Stomach (tissue), 9 donors: ENCODE measurements around the gene S1PR2. TPM values are rescaled to one million over a fixed set of nuclear protein-coding genes. Genes with fewer than 3 reads are reported as not detected.

Experiments used
- DNase-seq, 2 donors: peaks; one replicate each; pipeline versions ENCODE4 v3.0.0 to v3.0.0-alpha.2; 2013 to 2019
- H3K27ac ChIP-seq, 5 donors: fragments of 200-600 bp in 4 of 5; sonication (generic) in 4 of 5; one replicate each; pipeline ENCODE4 v1.5.1; 2013 to 2019; ENCODE audit warnings: mild to moderate bottlenecking in 1 of 5, moderate library complexity in 1 of 5
- H3K27me3 ChIP-seq, 3 donors: fragments of 200-600 bp; sonication (generic); one replicate each; pipeline ENCODE4 v1.5.1; 2017 to 2019; ENCODE audit warnings: mixed run types in 1 of 3
- H3K36me3 ChIP-seq, 4 donors: fragments of 200-600 bp; sonication (generic); 1 replicate in 3 of 4; 2 replicates in 1 of 4; pipeline ENCODE4 v1.5.1; 2016 to 2019
- H3K4me1 ChIP-seq, 4 donors: fragments of 200-600 bp; sonication (generic); one replicate each; pipeline ENCODE4 v1.5.1; 2016 to 2019
- H3K4me3 ChIP-seq, 4 donors: fragments of 200-600 bp; sonication (generic) in 3 of 4; one replicate each; pipeline ENCODE4 v1.5.1; 2016 to 2019; ENCODE audit warnings: mild to moderate bottlenecking in 1 of 4
- H3K9me3 ChIP-seq, 4 donors: fragments of 200-600 bp; sonication (generic); one replicate each; pipeline ENCODE4 v1.5.1; 2016 to 2019
- EP300 ChIP-seq: sonication (generic); formaldehyde crosslinking; IDR thresholded peaks from one replicate; pipeline ENCODE4 v1.6.1; 2017; ENCODE audit warnings: antibody characterized with exemption
- POLR2A ChIP-seq, 4 donors: fragments of 450-650 bp; IDR thresholded peaks; one replicate each; pipeline ENCODE4 v1.6.1; 2016; ENCODE audit warnings: antibody characterized with exemption in 4 of 4, control low read depth in 2 of 4, mild to moderate bottlenecking in 1 of 4, moderate library complexity in 1 of 4
- POLR2AphosphoS5 ChIP-seq, 3 donors: sonication (generic); formaldehyde crosslinking; IDR thresholded peaks; one replicate each; pipeline ENCODE4 v1.6.1; 2016; ENCODE audit warnings: antibody characterized with exemption in 3 of 3
- WGBS, 5 donors: extraction: QIAGEN DNeasy Blood & Tissue Kit in 3 of 5; methylation state at CpG; one replicate each; pipeline versions ENCODE4 v1.1.5 to v1.1.7; 2013 to 2018; 5-methylcytosine and 5-hydroxymethylcytosine counted together
- intact Hi-C: fragments of 100-400 bp; cut with DNase I; formaldehyde crosslinking; loops from one replicate; pipeline ENCODE4 v1.15.1; 2023; ENCODE audit warnings: low total_unique reads
- polyA plus RNA-seq, 3 donors: library from polyadenylated mRNA; stranded (reverse); fragments of 200-250 nt; gene quantifications; one replicate each; pipeline ENCODE4 v1.2.3, GENCODE V29; 2013
- total RNA-seq, 5 donors: library from RNA; depleted of rRNA; stranded (reverse); fragments of >200 nt; gene quantifications; one replicate each; pipeline versions ENCODE4 v1.1.0 to v1.2.3, GENCODE V29; 2014 to 2016
- TF ChIP-seq, protein P1 (sequence below), 7 experiments: fragments of 450-650 bp in 4 of 7; fragments of 200-600 bp in 3 of 7; sonication (generic) in 3 of 7; IDR thresholded peaks; one replicate each; pipeline ENCODE4 v1.5.1; 2016 to 2019; ENCODE audit warnings: antibody characterized with exemption in 7 of 7, control low read depth in 2 of 7, mild to moderate bottlenecking in 1 of 7
- donor health status: healthy with polysubstance abuse.
- donor health status: Bipolar disorder and iron deficiency.
- donor health status: healthy.

Gene S1PR2
- total and polyA plus RNA-seq, 8 donors, result 0.29 to 11.7 (median 2.7) TPM; not detected in 1

- intact Hi-C loops, result loop anchor here (10.0 kb wide), 1 partner anchor 142 kb away; the partner anchor contains the start of genes EIF3G and P2RY11
- Histone ChIP-seq H3K27me3 (no peaks in the 10 kb centered on the region), H3K27ac (no peak overlapping the region), H3K4me1 (peaks cover 16 to 52% (median 38%) of the 10 kb centered on the region in 4 donors), H3K4me3 (no peak overlapping the region), H3K36me3 (peaks cover 44 to 66% (median 56%) of the 10 kb centered on the region in 4 donors), H3K9me3 (no peaks in the 10 kb centered on the region)
- no peak for DNase-seq
- TF ChIP-seq POLR2AphosphoS5 (IDR thresholded peaks at IDR 0.05), result no peak
- TF ChIP-seq EP300, result no peak
- TF ChIP-seq, protein P1, sequence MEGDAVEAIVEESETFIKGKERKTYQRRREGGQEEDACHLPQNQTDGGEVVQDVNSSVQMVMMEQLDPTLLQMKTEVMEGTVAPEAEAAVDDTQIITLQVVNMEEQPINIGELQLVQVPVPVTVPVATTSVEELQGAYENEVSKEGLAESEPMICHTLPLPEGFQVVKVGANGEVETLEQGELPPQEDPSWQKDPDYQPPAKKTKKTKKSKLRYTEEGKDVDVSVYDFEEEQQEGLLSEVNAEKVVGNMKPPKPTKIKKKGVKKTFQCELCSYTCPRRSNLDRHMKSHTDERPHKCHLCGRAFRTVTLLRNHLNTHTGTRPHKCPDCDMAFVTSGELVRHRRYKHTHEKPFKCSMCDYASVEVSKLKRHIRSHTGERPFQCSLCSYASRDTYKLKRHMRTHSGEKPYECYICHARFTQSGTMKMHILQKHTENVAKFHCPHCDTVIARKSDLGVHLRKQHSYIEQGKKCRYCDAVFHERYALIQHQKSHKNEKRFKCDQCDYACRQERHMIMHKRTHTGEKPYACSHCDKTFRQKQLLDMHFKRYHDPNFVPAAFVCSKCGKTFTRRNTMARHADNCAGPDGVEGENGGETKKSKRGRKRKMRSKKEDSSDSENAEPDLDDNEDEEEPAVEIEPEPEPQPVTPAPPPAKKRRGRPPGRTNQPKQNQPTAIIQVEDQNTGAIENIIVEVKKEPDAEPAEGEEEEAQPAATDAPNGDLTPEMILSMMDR (IDR thresholded peaks at IDR 0.05), result no peak
- TF ChIP-seq POLR2A (IDR thresholded peaks at IDR 0.05), result no peak
- WGBS, 5 donors, result 80 to 88% (median 82%) methylated on average over 13 to 18 of the region's 18 CpGs
Observed at GRCh38 chr19:10256551-10256950, 25.4 kb upstream of the S1PR2 start.

- Histone ChIP-seq H3K4me3 (no peak overlapping the region), H3K36me3 (peaks cover 44 to 66% (median 56%) of the 10 kb centered on the region in 4 donors)
Observed at GRCh38 chr19:10255358-10255757, 24.2 kb upstream of the S1PR2 start.

DNA sequence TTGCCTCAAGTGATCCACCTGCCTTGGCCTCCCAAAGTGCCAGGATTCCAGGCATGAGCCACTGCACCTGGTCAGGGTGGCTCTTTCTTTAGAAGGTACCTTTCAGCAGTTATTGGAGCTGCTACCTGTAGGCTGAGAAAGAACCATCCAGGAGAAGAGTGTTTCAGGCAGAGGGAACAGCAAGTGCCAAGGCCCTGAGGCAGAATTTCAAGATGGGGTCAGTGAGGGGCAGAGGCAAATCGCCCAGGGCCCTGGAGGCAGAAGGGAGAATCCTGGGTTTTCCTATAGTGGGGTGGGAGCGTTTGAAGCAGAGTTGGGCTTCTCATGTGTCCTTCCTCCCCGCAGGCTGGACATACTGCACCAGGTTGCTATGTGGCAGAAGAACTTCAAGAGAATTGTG is 23.1 kb upstream of the S1PR2 start:
- no peaks in the 10 kb centered on the region for H3K9me3 ChIP-seq
- no peaks in the 10 kb centered on the region for H3K27me3 ChIP-seq
- WGBS, 5 donors, result 86 to 96% (median 94%) methylated on average over 3 of the region's 3 CpGs
- DNase-seq, result no peak
- peaks cover 9 to 45% (median 39%) of the 10 kb centered on the region in 4 donors for H3K4me1 ChIP-seq
- TF ChIP-seq, protein P1 (IDR thresholded peaks at IDR 0.05), result no peak
- TF ChIP-seq POLR2A (IDR thresholded peaks at IDR 0.05) (no peak), EP300 (no peak), POLR2AphosphoS5 (IDR thresholded peaks at IDR 0.05) (no peak)
- no peak overlapping the region for H3K4me3 ChIP-seq
- H3K36me3 ChIP-seq, result peaks cover 44 to 57% (median 53%) of the 10 kb centered on the region in 4 donors
- H3K27ac ChIP-seq, result no peak overlapping the region
- intact Hi-C loops, result loop anchor here (10.0 kb wide), 1 partner anchor 139 kb away; the partner anchor contains the start of genes EIF3G and P2RY11

More at GRCh38 chr19:10255358-10255757, 24.2 kb upstream of the S1PR2 start:
- no peaks in the 10 kb centered on the region for H3K27me3 ChIP-seq
- no peak overlapping the region for H3K27ac ChIP-seq
- TF ChIP-seq POLR2A (IDR thresholded peaks at IDR 0.05) (no peak), EP300 (no peak), POLR2AphosphoS5 (IDR thresholded peaks at IDR 0.05) (no peak)
- TF ChIP-seq, protein P1 (IDR thresholded peaks at IDR 0.05), result no peak
- H3K4me1 ChIP-seq, result peaks cover 16 to 50% (median 43%) of the 10 kb centered on the region in 4 donors
- 80 to 92% (median 85%) methylated on average over 2 of the region's 2 CpGs for WGBS, 5 donors
- no peak for DNase-seq
- intact Hi-C loops, result loop anchor here (10.0 kb wide), 1 partner anchor 141 kb away; the partner anchor contains the start of genes EIF3G and P2RY11
- no peaks in the 10 kb centered on the region for H3K9me3 ChIP-seq

GRCh38 chr19:10252707-10253106 is 21.6 kb upstream of the S1PR2 start:
- no peak for TF ChIP-seq POLR2AphosphoS5 (IDR thresholded peaks at IDR 0.05)
- no peak for TF ChIP-seq POLR2A (IDR thresholded peaks at IDR 0.05)
- TF ChIP-seq EP300, result no peak
- TF ChIP-seq, protein P1 (IDR thresholded peaks at IDR 0.05), result no peak

More at GRCh38 chr19:10252707-10253106, 21.6 kb upstream of the S1PR2 start:
- DNase-seq, result no peak
- intact Hi-C loops, result loop anchor here (10.0 kb wide), 1 partner anchor 138 kb away; the partner anchor contains the start of genes EIF3G and P2RY11
- Histone ChIP-seq H3K27ac (peak overlapping the region; percentile 86 to 93 (median 88)), H3K4me1 (peaks cover 7 to 36% (median 32%) of the 10 kb centered on the region in 4 donors), H3K9me3 (no peaks in the 10 kb centered on the region), H3K27me3 (no peaks in the 10 kb centered on the region), H3K36me3 (peaks cover 34 to 44% (median 41%) of the 10 kb centered on the region in 4 donors), H3K4me3 (peak overlapping the region; percentile 90 to 96 (median 91))
- 16 to 23% (median 21%) methylated on average over 8 of the region's 8 CpGs for WGBS, 5 donors
